Panc1 (cell line): ENCODE results near the gene SMURF1.

ENCODE experiments used
- CTCF ChIP-seq: fragments of 450-650 bp; IDR thresholded peaks from 2 replicates; pipeline ENCODE4 v1.5.1; 2017; ENCODE audit warnings: mild to moderate bottlenecking
- REST ChIP-seq, 2 experiments: IDR thresholded peaks; 2 replicates each; pipeline ENCODE4 v1.6.1; 2011 to 2012; ENCODE audit warnings: low read depth in 2 of 2, control low read depth in 1 of 2, low read length in 1 of 2, mild to moderate bottlenecking in 1 of 2, moderate library complexity in 1 of 2; ENCODE audit not compliant: insufficient read depth in 1 of 2

GRCh38 chr7:99095698-99096097 lies 48.2 kb downstream of the SMURF1 start:
- no peak for TF ChIP-seq CTCF
- no peak for TF ChIP-seq REST (IDR thresholded peaks at IDR 0.05; ENCODE audit: insufficient read depth in 1 of 2, low read depth in 2 of 2, low read length in 1 of 2)
